A673 (cell line): ENCODE measurements around the gene ADGRA1. TPM values are rescaled to one million over a fixed set of nuclear protein-coding genes. Genes with fewer than 3 reads are reported as not detected.

ENCODE experiments used
- BruUV-seq: library from RNA; stranded (reverse); fragments of 400-500 nt; replicated peaks from 2 replicates; lab custom pipeline; 2021; lab: Mats Ljungman, UMichigan
- CTCF ChIA-PET: fragments of 300-600 bp; sonication (Branson Sonifier 250); formaldehyde crosslinking; loops from one replicate; lab custom pipeline; 2022; ENCODE audit warnings: antibody characterized with exemption; lab: Charles Lee
- POLR2A ChIA-PET: fragments of 300-600 bp; sonication (Branson Sonifier 250); formaldehyde crosslinking; loops from one replicate; lab custom pipeline; 2022; ENCODE audit warnings: antibody characterized with exemption; ENCODE audit not compliant: low non-redundant PET; lab: Charles Lee
- DNase-seq: peaks from one replicate; pipeline ENCODE4 v3.0.0-alpha.2; 2015; ENCODE audit warnings: low spot score
- H3K27ac ChIP-seq: fragments of 200-600 bp; sonication (generic); 2 replicates; pipeline ENCODE4 v1.5.1; 2016; ENCODE audit warnings: mixed run types, low read depth, mild to moderate bottlenecking, mixed read lengths, antibody characterized with exemption, low read length; ENCODE audit not compliant: poor library complexity, severe bottlenecking
- H3K27me3 ChIP-seq: fragments of 200-600 bp; sonication (generic); replicated peaks from 2 replicates; pipeline ENCODE4 v1.6.1; 2017; ENCODE audit warnings: mixed run types, low read depth, mild to moderate bottlenecking, mixed read lengths, antibody characterized with exemption, low read length; ENCODE audit not compliant: insufficient read depth, poor library complexity
- H3K36me3 ChIP-seq: fragments of 200-600 bp; sonication (generic); 2 replicates; pipeline ENCODE4 v1.6.1; 2016; ENCODE audit warnings: mixed run types, mild to moderate bottlenecking, mixed read lengths, antibody characterized with exemption, low read length; ENCODE audit not compliant: insufficient read depth, poor library complexity, severe bottlenecking
- H3K4me1 ChIP-seq: fragments of 200-600 bp; sonication (generic); 2 replicates; pipeline ENCODE4 v1.6.1; 2017; ENCODE audit warnings: mixed run types, mild to moderate bottlenecking, mixed read lengths, antibody characterized with exemption, low read length; ENCODE audit not compliant: insufficient read depth, poor library complexity, severe bottlenecking
- H3K4me3 ChIP-seq: fragments of 200-600 bp; sonication (generic); 2 replicates; pipeline ENCODE4 v1.5.1; 2016; ENCODE audit warnings: low read depth, mixed run types, mild to moderate bottlenecking, mixed read lengths, low read length; ENCODE audit not compliant: poor library complexity, severe bottlenecking
- H3K9me3 ChIP-seq: fragments of 200-600 bp; sonication (generic); 2 replicates; pipeline ENCODE4 v1.6.1; 2016; ENCODE audit warnings: mixed run types, low read depth, mild to moderate bottlenecking, mixed read lengths, antibody characterized with exemption, low read length; ENCODE audit not compliant: poor library complexity, severe bottlenecking
- CTCF ChIP-seq: fragments of 300-800, 200-600 bp; sonication (generic); conservative IDR thresholded peaks from 2 replicates; pipeline ENCODE4 v1.5.1; 2017; ENCODE audit warnings: low read depth, mild to moderate bottlenecking, antibody characterized with exemption, low read length, moderate library complexity, mixed read lengths
- EZH2 ChIP-seq: fragments of 200-600 bp; sonication (generic); IDR thresholded peaks from 2 replicates; pipeline ENCODE4 v1.6.1; 2017; ENCODE audit warnings: borderline replicate concordance, low read depth, mild to moderate bottlenecking, mixed read lengths, antibody characterized with exemption, low read length; ENCODE audit not compliant: poor library complexity, severe bottlenecking
- intact Hi-C: fragments of 100-400 bp; cut with micrococcal nuclease; formaldehyde crosslinking; loops from one replicate; pipeline ENCODE4 v1.10.0; 2022; ENCODE audit not compliant: unreplicated experiment
- total RNA-seq: library from RNA; stranded (reverse); gene quantifications from 2 replicates; pipeline ENCODE4 v1.2.3, GENCODE V29; 2021

ADGRA1 gene
- total RNA-seq, 1 experiment from 2014 or later: 0.82 TPM

GRCh38 chr10:133154996-133155778 lies 67.5 kb downstream of the ADGRA1 start:
- peaks cover 7% of the 10 kb centered on the region for H3K4me1 ChIP-seq
- DNase-seq: no peak
- no peaks in the 10 kb centered on the region for H3K36me3 ChIP-seq
- POLR2A ChIA-PET: no interaction called here
- intact Hi-C loops: no loop called here
- H3K4me3 ChIP-seq: no peak overlapping the region
- BruUV-seq: no TSS peak
- CTCF ChIA-PET: no interaction called here
- peaks cover 49% of the 10 kb centered on the region for H3K27me3 ChIP-seq
- TF ChIP-seq CTCF: no peak
- TF ChIP-seq EZH2: no peak
- H3K27ac ChIP-seq: no peak overlapping the region
- H3K9me3 ChIP-seq: no peaks in the 10 kb centered on the region

GRCh38 chr10:133156674-133157579 lies 69.2 kb downstream of the ADGRA1 start:
- no peak for TF ChIP-seq CTCF
- no peak for TF ChIP-seq EZH2
- H3K27ac ChIP-seq: no peak overlapping the region
- H3K4me3 ChIP-seq: no peak overlapping the region
- no peaks in the 10 kb centered on the region for H3K36me3 ChIP-seq
- H3K4me1 ChIP-seq: peaks cover 12% of the 10 kb centered on the region
- peaks cover 55% of the 10 kb centered on the region for H3K27me3 ChIP-seq
- ChIA-PET POLR2A (no interaction called here), CTCF (no interaction called here)
- no peaks in the 10 kb centered on the region for H3K9me3 ChIP-seq
- no TSS peak for BruUV-seq
- intact Hi-C loops: no loop called here
- no peak for DNase-seq

- intact Hi-C loops: no loop called here
- Histone ChIP-seq H3K4me3 (no peak overlapping the region), H3K36me3 (no peaks in the 10 kb centered on the region)
Observed at GRCh38 chr10:133157662-133158436, 70.1 kb downstream of the ADGRA1 start.

More at GRCh38 chr10:133157662-133158436, 70.1 kb downstream of the ADGRA1 start:
- ChIA-PET CTCF (no interaction called here), POLR2A (no interaction called here)
- BruUV-seq: no TSS peak
- Histone ChIP-seq H3K27ac (no peak overlapping the region), H3K9me3 (no peaks in the 10 kb centered on the region), H3K4me1 (peaks cover 12% of the 10 kb centered on the region), H3K27me3 (peaks cover 55% of the 10 kb centered on the region)
- TF ChIP-seq EZH2 (no peak), CTCF (no peak)
- no peak for DNase-seq
